ENCODE data around the gene STXBP5L.

DNA sequence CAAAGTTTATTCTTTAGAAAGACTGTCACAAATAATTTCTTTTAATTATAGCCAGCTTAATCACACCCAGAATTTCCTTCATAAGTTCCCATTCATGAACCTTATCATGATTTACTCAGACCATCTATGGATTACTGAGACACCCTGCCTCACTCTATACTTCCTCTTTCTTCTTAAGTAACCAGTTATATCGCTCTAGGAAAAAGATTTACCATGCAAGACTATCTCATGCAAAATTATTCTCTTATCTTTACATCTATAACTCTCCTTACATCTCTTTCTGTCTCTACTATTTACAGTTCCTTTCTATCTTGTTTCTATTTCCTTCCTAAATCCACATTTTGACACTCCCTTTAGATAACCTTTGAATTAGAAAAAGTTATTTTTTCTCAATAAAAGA, 321.0 kb downstream of the STXBP5L start:
- TF ChIP-seq POLR2A (IDR thresholded peaks at IDR 0.05; ENCODE audit: low read depth, low read length) (no peak), CEBPB (IDR thresholded peaks at IDR 0.05; ENCODE audit: low read depth, low read length) (no peak), RAD21 (IDR thresholded peaks at IDR 0.05; ENCODE audit: low read length) (no peak)
- TF ChIP-seq, protein P1, sequence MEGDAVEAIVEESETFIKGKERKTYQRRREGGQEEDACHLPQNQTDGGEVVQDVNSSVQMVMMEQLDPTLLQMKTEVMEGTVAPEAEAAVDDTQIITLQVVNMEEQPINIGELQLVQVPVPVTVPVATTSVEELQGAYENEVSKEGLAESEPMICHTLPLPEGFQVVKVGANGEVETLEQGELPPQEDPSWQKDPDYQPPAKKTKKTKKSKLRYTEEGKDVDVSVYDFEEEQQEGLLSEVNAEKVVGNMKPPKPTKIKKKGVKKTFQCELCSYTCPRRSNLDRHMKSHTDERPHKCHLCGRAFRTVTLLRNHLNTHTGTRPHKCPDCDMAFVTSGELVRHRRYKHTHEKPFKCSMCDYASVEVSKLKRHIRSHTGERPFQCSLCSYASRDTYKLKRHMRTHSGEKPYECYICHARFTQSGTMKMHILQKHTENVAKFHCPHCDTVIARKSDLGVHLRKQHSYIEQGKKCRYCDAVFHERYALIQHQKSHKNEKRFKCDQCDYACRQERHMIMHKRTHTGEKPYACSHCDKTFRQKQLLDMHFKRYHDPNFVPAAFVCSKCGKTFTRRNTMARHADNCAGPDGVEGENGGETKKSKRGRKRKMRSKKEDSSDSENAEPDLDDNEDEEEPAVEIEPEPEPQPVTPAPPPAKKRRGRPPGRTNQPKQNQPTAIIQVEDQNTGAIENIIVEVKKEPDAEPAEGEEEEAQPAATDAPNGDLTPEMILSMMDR (conservative IDR thresholded peaks at IDR 0.05; ENCODE audit: low read depth, low read length): no peak
